Esophagus squamous epithelium (tissue), 4 donors: Measurements from ENCODE around the gene RPTOR.

Experiments
- CTCF ChIP-seq, 6 experiments: fragments of 450-650 bp in 4 of 6; fragments of 200-600 bp in 2 of 6; sonication (generic) in 2 of 6; IDR thresholded peaks; one replicate each; pipeline ENCODE4 v1.5.1; 2016 to 2019; ENCODE audit warnings: antibody characterized with exemption in 6 of 6, mild to moderate bottlenecking in 4 of 6, moderate library complexity in 4 of 6
- POLR2A ChIP-seq, 4 donors: fragments of 450-650 bp; IDR thresholded peaks; one replicate each; pipeline ENCODE4 v1.6.1; 2017; ENCODE audit warnings: antibody characterized with exemption in 4 of 4, mild to moderate bottlenecking in 4 of 4, moderate library complexity in 3 of 4

DNA sequence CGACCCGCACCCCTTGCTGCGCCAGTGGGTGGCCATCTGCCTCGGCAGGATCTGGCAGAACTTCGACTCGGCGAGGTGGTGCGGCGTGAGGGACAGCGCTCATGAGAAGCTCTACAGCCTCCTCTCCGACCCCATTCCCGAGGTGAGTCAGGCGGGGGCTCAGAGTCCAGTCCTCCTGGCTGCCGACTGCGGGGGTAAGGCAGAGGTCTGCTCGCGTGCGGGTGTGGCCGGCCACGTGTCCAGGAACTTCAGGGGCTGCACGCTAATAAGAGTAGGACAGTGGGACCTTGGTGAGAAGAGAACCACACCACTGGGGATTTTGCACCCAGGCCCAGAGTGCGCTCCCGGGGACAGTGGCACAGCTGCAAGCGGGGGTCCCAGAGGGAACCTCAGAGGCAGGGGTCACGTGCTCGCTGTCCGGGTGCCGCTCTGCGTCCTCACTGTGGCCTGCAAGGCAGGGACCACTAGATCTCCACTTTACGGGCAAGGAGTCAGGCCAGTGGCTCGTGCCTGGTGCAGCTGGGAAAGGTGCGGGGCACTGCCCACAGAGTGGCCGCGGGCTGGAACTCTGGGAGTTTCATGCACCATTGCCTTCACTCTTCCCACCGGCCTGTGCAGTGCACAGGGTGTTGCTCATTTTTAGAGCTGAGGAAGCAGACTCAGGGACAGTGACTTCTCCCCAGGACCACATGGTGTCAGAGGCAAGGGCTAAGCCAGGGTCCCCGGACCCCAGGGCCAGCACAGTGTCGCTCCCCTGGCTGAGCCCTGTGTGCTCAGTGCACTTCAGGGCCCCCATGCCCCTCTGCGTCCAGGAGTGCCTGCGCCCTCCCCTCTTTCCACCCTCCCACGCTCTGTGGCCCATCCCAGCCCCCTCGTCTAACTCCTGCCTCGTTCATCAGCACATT, 339.4 kb downstream of the RPTOR start:
- TF ChIP-seq POLR2A (IDR thresholded peaks at IDR 0.05): no peak
- no peak for TF ChIP-seq CTCF (IDR thresholded peaks at IDR 0.05)
